ENCODE measurements around the gene FGD1. TPM values are rescaled to one million over a fixed set of nuclear protein-coding genes. Genes with fewer than 3 reads are reported as not detected.
"Not testable (repeated sequence)": the region's sequence is repeated elsewhere in the genome, so short reads cannot be mapped to it uniquely, and the experiment has no call there.

The FGD1 gene
- 5.4 TPM for total RNA-seq

DNA sequence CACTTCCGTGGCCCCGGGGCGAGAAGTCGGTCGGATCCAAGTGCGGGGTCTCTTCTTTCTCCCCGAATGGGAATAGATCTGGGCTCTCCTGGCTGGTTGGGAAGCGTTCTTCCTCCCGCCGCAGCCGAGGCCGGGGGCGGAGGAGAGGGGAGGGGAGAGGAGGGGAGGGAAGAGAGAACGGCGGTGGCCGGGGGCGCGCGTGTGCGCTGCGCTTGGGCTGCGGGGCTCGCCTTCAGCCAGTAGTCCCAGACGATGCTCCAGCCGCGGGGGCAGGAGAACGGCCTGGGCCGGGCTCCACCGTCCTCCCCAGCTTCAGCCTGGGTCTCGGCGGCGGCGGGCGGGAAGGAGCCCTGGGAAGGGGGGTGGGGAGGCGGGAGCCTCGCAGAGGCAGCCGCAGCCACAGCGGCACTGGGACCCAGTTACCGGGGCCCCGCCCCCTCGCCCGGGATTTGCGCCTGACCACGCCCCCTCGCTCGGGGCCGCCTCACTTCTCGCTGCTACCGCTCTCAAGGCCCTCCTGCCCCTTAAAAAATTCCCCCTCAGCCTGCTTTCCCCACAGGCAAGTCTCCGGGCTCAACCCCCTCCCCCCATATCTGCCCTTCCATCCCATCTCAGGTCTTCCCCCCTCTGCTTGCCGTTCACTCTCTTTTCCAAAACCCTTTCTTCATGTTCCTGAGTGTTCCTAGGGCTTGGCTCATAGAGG lies at the start of gene FGD1:
Gene FGD1 (minus strand): TSS at position 421 of the 703 bp plus-strand sequence. CDS start 802 bp downstream, outside the sequence.
- peak; percentile 53 for DNase-seq (ENCODE audit: low spot score)

DNA sequence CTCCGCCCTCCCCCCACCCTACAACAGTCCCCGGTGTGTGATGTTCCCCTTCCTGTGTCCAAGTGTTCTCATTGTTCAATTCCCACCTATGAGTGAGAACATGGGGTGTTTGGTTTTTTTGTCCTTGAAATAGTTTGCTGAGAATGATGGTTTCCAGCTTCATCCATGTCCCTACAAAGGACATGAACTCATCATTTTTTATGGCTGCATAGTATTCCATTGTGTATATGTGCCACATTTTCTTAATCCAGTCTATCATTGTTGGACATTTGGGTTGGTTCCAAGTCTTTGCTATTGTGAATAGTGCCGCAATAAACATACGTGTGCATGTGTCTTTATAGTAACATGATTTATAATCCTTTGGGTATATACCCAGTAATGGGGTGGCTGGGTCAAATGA lies 46.2 kb upstream of the FGD1 start:
- not testable (repeated sequence) for DNase-seq (ENCODE audit: low spot score)

DNA sequence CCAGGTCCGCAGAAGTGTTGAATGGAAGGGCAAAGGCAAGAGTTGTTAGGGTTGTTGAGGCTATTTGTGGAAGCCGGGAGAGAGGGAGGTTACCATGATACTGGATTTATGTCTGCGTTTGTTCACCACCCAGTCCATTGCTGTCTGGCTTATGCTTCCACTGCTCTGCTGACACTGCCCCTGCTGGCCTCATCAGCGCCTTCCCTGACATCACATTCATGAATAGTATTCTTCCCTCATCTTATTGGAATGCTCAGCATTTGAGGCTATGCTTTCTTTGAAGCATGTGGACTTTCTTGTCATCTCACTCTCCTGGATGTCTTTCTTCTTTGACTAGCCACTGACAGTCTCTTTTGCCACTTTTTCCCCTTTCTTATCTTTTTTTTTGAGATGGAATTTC lies 44.3 kb upstream of the FGD1 start:
- no peak for DNase-seq (ENCODE audit: low spot score)

DNA sequence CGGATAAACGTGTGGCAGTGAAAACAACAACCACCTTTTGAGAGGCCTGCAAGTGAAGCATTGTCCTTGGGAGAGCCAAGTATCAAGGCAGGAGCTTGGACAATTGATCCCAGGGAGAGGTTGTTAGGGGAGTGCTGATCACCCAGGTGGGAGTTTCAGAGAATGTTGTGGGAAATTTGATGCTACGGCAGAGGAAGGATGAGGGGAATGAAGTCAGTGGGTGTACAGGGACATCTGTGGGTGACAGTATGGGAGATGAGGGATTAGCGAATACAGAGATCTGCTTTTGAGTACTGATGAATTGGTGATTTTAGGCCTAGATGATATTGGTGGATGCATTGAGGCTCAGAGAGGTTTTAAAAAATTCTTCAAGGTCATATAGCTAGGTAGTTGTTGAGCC lies 38.2 kb upstream of the FGD1 start:
- no peak for DNase-seq (ENCODE audit: low spot score)

DNA sequence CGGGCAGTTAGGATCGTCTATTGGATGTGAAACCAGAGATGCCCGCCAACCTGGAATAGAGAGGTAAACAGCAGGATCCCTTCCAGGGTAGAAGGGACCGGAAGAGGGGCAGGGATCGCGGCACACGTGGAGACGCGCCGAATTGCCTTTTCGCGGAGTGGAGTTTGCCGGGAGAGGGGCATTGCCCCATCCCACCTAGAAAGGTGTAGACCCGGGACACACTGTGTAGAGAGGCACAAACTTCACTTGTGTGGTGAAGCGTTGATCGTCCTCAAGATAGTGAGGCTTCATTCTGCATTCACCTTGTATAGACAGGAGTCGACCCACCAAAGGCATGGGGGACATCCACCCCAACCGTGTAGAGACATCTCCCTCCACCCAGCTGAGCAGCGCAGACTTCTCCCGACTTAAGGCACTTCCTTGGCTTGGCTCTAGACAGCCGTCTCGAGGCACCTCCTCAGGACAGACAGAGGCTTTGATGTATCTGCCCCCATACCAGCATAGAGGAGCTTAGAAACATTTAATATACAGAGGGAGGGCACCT lies 34.4 kb upstream of the FGD1 start:
- no peak for DNase-seq (ENCODE audit: low spot score)

DNA sequence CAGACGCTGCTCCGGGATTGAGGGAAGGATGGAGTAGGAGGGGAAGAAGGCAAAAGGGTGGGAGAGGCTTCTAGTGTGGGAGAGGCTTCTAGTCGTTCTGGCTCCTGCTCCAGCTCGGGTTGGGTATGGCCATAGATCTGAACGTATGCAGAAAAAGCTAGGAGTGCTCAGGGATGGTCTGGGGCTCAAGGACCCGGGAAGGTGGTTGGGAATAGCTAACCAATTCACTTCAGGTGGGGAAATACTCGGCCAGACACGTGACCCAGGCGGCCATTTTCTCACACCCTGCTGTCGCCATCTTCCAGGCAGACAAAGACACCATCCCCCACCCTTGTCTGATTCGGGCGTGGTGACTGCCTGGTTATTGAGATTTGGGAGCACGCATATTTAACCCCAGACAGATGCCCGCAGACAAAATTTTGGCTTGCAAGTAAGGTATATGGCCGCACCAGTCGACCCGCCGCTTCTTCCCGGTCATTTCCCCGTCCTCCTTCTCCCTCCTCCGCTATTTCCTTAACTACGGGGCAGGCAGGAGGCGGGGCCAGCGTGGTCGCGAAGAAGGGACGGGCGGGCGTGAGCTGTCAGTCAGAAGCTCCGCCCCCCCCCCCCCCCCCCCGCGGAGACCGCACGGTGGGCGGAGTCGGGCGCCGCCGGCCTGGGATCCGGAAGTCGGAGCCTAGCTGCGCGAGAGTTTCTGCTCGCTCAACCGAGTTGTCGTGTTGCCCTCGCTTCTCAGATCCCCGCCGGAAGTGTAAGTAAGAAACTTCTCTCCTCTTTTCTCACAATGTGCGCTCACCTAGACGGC lies 33.7 kb upstream of the FGD1 start, which contains the start of gene GNL3L:
Gene GNL3L (plus strand): TSS at position 668 of the 805 bp plus-strand sequence. CDS start 2,348 bp downstream, outside the sequence.
- peak; percentile 84 for DNase-seq (ENCODE audit: low spot score)

DNA sequence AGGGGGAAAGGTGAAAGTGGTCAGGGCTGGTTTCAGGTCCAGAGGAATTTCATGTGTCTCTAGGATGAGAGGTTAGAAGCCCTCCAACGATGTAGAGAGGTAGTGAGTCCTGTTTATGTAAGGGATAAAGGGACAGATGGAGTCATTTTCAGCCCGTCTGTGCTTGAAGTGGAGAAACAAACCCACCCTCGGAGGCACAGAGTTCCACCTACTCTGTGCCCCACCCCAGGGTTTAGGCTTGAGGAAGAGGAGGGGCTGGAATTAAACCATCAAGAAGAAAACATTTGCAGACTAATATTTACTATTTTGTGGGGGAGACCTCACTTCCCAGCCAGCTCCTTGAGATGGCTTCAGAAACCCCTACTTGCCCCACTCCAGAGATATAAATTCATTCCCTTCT lies 33.1 kb upstream of the FGD1 start:
- no peak for DNase-seq (ENCODE audit: low spot score)

DNA sequence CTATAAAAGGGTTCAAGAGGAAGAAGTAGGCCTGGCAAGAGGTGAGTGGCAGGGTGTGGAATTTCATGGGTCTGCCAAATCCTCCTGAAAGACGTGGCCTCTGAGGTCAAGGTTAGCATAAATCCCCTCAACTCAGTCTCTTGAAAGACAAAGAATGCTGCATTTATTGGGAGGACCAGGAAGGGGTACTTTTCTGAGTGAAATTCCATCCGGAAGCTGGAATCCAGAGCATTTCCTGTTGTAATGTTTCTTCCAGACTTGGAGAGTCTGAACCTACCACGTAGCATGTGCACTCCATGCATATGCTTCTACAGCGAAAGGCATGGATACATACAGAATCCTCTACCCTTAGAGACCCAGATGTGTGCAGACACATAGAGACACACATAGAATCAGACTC lies 13.4 kb upstream of the FGD1 start:
- DNase-seq (ENCODE audit: low spot score) = no peak

DNA sequence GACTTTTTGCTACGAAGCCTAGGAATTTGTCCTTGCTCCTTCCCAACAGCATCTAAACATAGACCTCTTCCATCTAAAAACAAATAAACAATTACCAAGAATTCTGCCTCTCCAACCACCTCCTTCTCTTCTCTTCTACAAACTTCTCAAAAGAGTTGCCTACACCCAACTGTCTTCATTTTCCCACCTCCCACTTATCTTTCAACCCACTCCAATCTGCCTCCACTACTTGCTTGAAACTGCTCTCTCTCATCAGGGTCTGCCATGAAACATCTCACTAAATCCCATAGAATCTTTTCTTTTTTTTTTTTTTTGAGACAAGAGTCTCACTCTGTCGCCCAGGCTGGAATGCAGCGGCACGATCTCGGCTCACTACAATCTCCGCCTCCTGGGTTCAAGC lies 902 bp upstream of the FGD1 start:
- DNase-seq (ENCODE audit: low spot score) = no peak

DNA sequence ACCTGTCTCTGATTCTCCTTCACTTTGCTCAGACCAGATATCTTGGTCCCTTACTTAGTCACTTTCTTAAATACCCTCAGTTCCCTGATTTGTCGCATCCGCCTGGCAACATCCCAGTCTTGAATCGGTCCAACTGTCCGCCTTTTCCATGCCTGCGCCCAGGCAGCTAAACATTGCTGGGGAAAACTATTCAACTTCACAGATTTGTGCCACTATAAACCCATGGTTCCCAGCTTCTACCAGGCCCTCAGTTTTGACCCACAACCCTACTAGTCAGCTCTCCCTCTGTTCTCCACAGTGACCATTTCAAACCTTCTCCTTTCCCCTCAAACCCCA lies 451 bp upstream of the FGD1 start:
- no peak for DNase-seq (ENCODE audit: low spot score)

DNA sequence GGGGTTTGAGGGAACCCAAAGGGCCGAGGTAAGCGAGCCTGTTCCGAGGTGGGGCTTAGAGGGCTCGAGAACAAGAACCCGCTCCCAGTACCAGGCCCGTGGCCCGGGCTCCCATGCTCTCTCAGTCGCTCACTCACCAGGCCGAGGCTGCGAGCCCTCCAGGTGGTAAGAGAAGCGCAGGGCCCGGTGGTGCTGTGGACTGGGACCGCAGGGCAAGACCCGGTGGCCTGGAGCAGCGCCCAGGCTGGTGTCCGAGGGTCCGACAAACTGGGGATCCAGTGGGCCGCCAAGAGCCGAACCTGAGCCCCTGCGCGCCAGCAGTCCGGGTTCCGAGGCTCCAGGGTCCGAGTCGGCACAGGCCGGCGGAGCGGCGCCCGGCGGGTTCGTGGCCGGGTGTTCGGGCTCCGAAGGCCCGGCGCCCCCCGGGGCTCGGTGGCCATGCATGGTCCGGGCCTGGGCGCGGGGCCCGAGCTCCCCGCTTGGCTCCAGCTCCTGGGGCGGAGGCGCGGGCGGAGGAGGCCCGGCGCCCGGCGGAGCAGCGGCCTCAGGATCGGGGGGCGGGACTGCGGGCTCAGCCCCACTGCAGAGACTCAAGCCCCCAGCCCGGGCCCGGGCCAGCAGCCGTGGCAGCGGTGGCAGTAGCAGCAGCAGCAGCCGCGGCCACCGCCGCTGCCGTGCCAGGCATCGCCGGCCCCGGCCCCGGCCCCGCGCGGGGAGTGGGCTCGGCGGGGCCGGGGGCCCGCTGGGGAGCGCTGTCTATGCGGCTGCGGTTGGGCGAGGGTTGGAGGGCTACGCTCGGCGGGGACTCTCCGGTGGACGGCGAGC lies 833 bp downstream of the FGD1 start:
- no peak for DNase-seq (ENCODE audit: low spot score)

DNA sequence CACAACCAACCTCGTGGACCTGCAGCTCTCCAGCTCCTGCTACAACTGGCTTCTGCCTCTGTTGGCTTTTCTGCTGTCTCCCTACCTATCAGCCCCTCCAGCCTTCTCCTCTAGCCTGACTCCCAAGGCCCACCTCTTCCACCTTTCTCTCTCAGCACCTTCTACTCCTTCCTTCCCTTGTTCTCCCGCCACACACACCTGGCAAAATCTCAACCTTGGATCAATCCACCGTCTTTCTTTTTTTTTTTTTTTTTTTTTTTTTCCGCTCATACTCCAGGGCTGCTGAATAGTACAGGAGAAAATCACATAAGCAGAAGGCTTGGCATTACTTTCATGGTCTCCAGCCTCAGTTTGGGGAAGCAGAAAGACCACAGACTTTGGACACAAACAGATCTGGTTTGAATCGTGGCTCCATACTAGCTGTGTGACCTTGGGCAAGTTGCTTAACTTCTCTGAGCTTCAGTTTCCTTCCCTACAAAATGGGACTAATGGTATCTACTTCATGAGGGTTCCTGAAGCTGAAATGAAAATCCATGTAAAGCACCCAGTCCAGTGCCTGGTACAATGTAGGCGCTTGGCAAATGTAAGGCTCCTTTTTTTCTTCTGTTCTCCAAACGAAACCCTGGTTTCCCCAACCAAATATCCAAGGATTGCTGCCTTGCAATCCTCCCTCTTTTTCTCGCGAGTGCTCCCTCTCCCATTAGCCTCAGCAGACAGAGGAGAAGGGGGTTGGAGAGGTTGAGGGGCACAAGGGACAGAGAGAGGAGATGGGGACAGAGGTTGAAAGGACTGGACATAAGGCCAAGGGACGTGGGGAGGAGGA lies 1.7 kb downstream of the FGD1 start:
- no peak for DNase-seq (ENCODE audit: low spot score)

DNA sequence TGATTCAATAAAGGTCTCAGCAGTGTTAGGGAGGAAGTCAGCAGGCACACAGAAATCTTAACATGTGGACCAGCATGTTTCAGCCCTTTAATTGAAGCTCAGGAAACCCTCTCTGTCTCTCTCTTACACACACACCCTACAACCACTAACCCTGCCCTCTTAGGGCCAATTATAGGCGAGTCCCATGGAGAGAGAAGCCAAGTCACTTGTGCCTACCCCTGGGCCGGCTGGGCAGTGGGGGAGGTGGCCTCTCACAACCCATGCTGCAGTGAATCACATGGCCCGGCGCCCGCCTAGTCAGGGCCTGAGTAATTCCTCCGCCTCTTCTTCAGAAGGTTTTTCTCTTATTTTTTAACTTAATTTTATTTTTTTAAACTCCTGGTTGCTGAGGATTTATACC lies 3.7 kb downstream of the FGD1 start:
- DNase-seq (ENCODE audit: low spot score) = no peak

DNA sequence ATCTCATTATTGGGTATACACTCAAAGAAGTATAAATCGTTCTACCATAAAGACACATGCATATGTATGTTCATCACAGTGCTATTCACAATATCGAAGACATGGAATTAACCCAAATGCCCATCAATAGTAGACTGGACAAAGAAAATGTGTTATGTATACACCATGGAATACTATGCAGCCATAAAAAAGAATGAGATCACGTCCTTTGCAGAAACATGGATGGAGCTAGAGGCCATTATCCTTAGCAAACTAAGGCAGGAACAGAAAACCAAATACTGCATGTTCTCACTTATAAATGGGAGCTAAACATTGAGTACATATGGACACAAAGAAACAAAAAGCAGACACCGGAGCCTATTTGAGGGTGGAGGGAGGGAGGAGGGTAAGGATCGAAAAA lies 6.2 kb downstream of the FGD1 start:
- not testable (repeated sequence) for DNase-seq (ENCODE audit: low spot score)

DNA sequence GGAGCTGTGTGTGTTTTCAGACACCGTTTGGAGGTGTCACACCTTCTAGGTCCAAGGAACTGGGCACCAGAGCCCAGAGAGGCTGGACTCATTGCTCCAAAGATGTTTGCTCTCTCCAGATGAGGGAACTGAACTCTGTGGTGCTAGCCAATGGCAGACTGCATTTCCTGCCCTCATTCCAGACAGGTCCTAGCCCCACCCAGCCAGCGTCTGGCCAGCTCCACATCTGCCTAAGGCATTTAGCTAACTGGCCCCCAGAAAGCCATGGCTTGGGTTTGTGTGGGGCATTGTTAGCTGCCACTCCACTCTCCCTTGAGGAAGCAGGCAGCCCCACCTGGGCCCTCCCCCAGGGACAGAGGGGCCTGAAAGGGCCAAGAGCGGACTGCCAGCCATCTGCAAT lies 11.4 kb downstream of the FGD1 start:
- no peak for DNase-seq (ENCODE audit: low spot score)

DNA sequence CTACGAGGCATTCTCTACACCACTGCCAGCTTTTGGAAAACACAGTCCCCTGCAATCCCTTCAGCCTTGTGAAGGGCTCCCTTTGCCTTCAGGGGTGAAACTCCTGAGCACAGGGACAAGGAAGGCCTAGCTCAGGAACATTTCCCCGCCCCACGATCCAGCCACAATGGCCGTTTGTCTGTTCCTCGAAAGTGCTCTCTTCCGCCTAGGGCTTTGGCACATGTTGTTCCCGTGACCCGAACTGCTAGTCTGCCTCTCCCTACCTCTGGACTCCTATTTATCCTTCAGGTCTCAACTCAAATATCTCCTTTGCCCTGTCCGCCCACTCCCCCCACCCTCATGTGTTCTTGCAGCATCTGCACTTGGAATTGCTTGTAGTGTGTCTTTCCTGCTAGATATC lies 12.1 kb downstream of the FGD1 start:
- DNase-seq (ENCODE audit: low spot score) = no peak

DNA sequence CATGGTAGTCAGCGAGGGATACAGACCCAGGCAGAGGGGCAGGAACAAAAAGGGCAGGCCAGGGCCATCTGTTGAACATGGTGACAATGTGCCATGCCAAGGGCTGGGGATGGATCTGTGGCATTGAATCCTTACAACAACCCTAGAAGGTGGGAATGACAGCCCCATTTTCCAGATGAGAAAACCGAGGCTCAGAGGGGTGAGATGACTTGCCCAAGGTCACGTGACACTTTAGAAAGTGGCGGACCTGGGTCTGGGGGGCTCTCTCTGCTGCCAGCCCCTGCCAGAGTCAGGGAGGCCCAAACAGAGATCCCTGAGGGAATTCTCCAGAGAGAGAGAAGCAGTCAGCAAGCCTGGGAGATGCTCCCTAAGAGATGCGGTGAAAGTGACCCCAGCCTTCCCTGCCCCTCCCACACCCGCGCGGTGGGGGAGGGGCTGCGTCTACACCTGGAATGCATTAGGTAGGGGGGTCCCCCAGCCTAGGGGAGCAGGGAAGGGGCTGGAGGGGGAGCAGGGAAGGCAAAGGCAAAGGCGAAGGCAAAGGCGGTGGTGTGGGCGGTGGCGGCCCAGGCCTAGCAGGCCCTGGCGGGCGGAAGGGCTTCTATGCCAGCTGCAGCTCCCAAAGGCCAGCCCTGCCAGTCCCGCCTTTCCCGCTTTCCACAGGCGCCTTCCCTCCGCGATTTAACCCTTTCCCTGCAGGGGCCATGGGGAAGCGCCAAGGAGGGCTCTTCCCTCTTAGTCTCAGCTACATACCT lies 13.0 kb downstream of the FGD1 start:
- DNase-seq (ENCODE audit: low spot score) = no peak

DNA sequence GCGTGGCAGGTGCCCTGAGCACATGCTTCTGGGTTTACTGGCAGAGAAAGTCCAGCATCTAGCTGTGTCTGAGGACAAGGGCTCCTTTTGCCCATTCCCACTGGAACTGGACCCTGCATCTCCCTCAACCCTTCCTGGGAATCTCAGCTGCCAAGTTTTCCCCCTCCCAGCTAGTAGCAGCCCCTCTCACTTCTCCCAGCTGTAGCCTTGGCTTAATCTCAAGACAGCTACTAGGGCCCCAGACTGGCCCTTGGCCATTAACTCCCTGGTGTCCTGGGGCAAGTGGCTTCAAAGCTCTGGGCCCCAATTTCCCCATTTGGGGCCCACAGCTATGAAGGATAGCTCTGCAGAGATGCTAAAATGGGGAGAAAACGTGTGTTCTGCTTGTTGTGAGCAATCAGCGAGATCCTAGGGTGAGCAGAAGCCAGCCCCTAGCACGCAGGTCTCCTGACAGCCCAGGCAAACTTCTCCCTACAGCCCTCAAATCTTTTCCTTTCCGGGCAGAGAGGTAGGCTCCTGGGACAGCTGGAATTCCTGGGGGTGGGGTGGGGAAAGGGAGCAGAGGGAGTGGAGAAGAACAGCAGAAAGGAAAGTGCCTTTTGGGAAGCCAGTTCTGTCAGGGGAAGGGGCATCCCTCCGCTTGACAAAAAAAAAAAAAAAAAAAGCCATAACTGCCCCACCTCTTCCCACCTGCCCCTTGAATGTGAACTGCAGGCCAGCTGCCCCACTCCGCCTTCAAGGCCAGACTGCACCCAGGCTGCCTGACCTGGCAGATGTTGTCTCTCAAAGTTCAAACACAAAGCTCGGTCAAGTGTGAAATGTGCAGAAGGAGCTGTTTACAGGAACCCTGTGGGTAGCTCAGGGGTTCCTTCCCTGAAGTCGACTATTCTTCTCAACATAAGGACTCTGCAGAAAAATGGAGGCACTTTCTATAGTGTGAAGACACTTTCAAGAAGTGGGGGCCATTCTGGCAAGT lies 16.6 kb downstream of the FGD1 start:
- no peak for DNase-seq (ENCODE audit: low spot score)
